ENCODE results near the gene GAL3ST3.

DNA sequence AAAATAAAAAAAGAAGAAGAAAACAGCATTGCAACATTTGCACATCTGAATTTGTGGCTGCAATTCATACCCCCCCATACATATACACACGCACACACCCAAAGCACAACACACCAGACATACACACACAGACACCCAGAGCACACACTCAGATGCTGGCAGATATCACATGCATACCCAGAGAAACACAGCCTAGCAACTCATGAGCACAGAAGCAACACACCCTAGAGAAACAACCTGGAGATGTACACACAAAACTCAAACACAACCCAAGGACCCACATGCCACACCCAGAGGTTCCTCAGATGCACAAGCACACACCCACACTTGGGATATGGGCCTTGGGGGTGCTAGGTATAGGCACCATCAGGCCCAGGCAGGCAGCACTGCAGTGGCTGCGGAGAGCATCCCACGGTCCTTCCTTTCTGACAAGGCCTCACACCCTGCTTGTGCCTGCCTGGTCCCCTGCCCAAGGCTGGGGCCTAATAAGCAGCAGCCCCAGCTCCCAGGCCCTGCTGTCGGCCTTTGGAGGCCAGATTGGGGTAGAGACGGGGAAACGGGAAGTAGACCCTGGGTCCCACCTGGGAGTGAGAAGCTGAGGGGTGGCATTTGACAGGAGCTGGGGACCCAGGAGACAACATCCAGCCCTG is 34.0 kb downstream of the GAL3ST3 start:
- TF ChIP-seq POLR2A (IDR thresholded peaks at IDR 0.05; ENCODE audit: control extremely low read depth in 1 of 2, low read depth in 2 of 2, low read length in 2 of 2): no peak
- no peak for TF ChIP-seq EZH2 (IDR thresholded peaks at IDR 0.05; ENCODE audit: low read depth, low read length, severe bottlenecking)
- no peak for TF ChIP-seq ASH2L (IDR thresholded peaks at IDR 0.05; ENCODE audit: low read length)
- TF ChIP-seq, protein P1, sequence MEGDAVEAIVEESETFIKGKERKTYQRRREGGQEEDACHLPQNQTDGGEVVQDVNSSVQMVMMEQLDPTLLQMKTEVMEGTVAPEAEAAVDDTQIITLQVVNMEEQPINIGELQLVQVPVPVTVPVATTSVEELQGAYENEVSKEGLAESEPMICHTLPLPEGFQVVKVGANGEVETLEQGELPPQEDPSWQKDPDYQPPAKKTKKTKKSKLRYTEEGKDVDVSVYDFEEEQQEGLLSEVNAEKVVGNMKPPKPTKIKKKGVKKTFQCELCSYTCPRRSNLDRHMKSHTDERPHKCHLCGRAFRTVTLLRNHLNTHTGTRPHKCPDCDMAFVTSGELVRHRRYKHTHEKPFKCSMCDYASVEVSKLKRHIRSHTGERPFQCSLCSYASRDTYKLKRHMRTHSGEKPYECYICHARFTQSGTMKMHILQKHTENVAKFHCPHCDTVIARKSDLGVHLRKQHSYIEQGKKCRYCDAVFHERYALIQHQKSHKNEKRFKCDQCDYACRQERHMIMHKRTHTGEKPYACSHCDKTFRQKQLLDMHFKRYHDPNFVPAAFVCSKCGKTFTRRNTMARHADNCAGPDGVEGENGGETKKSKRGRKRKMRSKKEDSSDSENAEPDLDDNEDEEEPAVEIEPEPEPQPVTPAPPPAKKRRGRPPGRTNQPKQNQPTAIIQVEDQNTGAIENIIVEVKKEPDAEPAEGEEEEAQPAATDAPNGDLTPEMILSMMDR (IDR thresholded peaks at IDR 0.05; ENCODE audit: control extremely low read depth in 1 of 3, insufficient read depth in 1 of 3, low read depth in 1 of 3, low read length in 3 of 3): no peak
- TF ChIP-seq RAD21 (IDR thresholded peaks at IDR 0.05 in 1 of 2, conservative IDR thresholded peaks at IDR 0.05 in 1 of 2; ENCODE audit: low read depth in 2 of 2, low read length in 2 of 2): no peak
- no peak for TF ChIP-seq TCF12 (IDR thresholded peaks at IDR 0.05; ENCODE audit: low read depth, low read length)
- TF ChIP-seq BACH1 (IDR thresholded peaks at IDR 0.05; ENCODE audit: low read length): no peak
- TF ChIP-seq GTF2F1 (IDR thresholded peaks at IDR 0.05; ENCODE audit: borderline replicate concordance, low read depth, low read length): no peak

All from H1 (cell line).